ENCODE data around the gene DNAH3. TPM values are rescaled to one million over a fixed set of nuclear protein-coding genes. Genes with fewer than 3 reads are reported as not detected.

Gene DNAH3
- total and polyA plus RNA-seq, 3 donors from 2014 or later = 11.7 to 21.2 (median 19.9) TPM

- no peak for TF ChIP-seq POLR2A (IDR thresholded peaks at IDR 0.05)
- TF ChIP-seq CTCF (IDR thresholded peaks at IDR 0.05) = peak; percentile 45 to 64 (median 62)
- Histone ChIP-seq H3K4me1 (no peaks in the 10 kb centered on the region), H3K27me3 (no peaks in the 10 kb centered on the region), H3K9me3 (no peaks in the 10 kb centered on the region), H3K27ac (no peak overlapping the region), H3K4me3 (no peak overlapping the region), H3K36me3 (ENCODE audit: low read depth, missing control alignments) (no peaks in the 10 kb centered on the region)
- WGBS, 2 donors = 41 to 51% methylated on average over 6 of the region's 6 CpGs
- peak; percentile 73 for DNase-seq
- intact Hi-C loops (cut with DNase I; ENCODE audit: low total_unique reads) = loop anchor here (10.0 kb wide), 1 partner anchor 239 kb away; no protein-coding TSS in a partner anchor
These were observed 66.8 kb downstream of the DNAH3 start for GRCh38 chr16:21083729-21084268.

- H3K9me3 ChIP-seq = no peaks in the 10 kb centered on the region
- H3K27ac ChIP-seq = no peak overlapping the region
- 71 to 78% methylated on average over 8 of the region's 8 CpGs for WGBS, 2 donors
- no peaks in the 10 kb centered on the region for H3K36me3 ChIP-seq (ENCODE audit: low read depth, missing control alignments)
- no peak for DNase-seq
- H3K27me3 ChIP-seq = no peaks in the 10 kb centered on the region
- intact Hi-C loops (cut with DNase I; ENCODE audit: low total_unique reads) = loop anchor here (10.0 kb wide), 1 partner anchor 237 kb away; no protein-coding TSS in a partner anchor
- no peaks in the 10 kb centered on the region for H3K4me1 ChIP-seq
- TF ChIP-seq CTCF (IDR thresholded peaks at IDR 0.05) = no peak
- no peak for TF ChIP-seq POLR2A (IDR thresholded peaks at IDR 0.05)
- H3K4me3 ChIP-seq = no peak overlapping the region
These were observed 69.3 kb downstream of the DNAH3 start for GRCh38 chr16:21081329-21081728.

GRCh38 chr16:21078563-21078962 lies 72.1 kb downstream of the DNAH3 start:
- intact Hi-C loops (cut with DNase I; ENCODE audit: low total_unique reads) = no loop called here

GRCh38 chr16:21076186-21076883 lies 74.3 kb downstream of the DNAH3 start:
- intact Hi-C loops (cut with DNase I; ENCODE audit: low total_unique reads) = no loop called here
- TF ChIP-seq CTCF (IDR thresholded peaks at IDR 0.05) (no peak), POLR2A (IDR thresholded peaks at IDR 0.05) (no peak)
- Histone ChIP-seq H3K27ac (no peak overlapping the region), H3K36me3 (ENCODE audit: low read depth, missing control alignments) (no peaks in the 10 kb centered on the region), H3K4me3 (no peak overlapping the region), H3K4me1 (no peaks in the 10 kb centered on the region), H3K9me3 (no peaks in the 10 kb centered on the region), H3K27me3 (no peaks in the 10 kb centered on the region)
- WGBS, 2 donors = 68 to 71% methylated on average over 3 of the region's 3 CpGs
- DNase-seq = no peak

More at GRCh38 chr16:21078563-21078962, 72.1 kb downstream of the DNAH3 start:
- DNase-seq = no peak
- TF ChIP-seq POLR2A (IDR thresholded peaks at IDR 0.05) = no peak
- TF ChIP-seq CTCF (IDR thresholded peaks at IDR 0.05) = no peak
- no peaks in the 10 kb centered on the region for H3K4me1 ChIP-seq
- H3K27me3 ChIP-seq = no peaks in the 10 kb centered on the region
- H3K9me3 ChIP-seq = no peaks in the 10 kb centered on the region
- no peak overlapping the region for H3K27ac ChIP-seq
- no peaks in the 10 kb centered on the region for H3K36me3 ChIP-seq (ENCODE audit: low read depth, missing control alignments)
- H3K4me3 ChIP-seq = no peak overlapping the region

Data from testis (tissue), 3 donors.